H1 (cell line): ENCODE results near the gene KCNMA1. TPM values are rescaled to one million over a fixed set of nuclear protein-coding genes. Genes with fewer than 3 reads are reported as not detected.

ENCODE experiments used
- BACH1 ChIP-seq: IDR thresholded peaks from 2 replicates; pipeline ENCODE4 v1.6.1; 2012; ENCODE audit warnings: low read length, improper control_type of control experiment
- BRCA1 ChIP-seq: IDR thresholded peaks from 2 replicates; pipeline ENCODE4 v1.6.1; 2012; ENCODE audit warnings: low read depth, low read length, improper control_type of control experiment
- EP300 ChIP-seq, 2 experiments: IDR thresholded peaks; 1 replicate in 1 of 2; 2 replicates in 1 of 2; pipeline ENCODE4 v1.6.1; 2011 to 2012; ENCODE audit warnings: low read depth in 2 of 2, low read length in 2 of 2, mild to moderate bottlenecking in 2 of 2, borderline replicate concordance in 1 of 2, inconsistent platforms in 1 of 2, moderate library complexity in 1 of 2
- EZH2 ChIP-seq: fragments of 200-600 bp; sonication (generic); IDR thresholded peaks from 2 replicates; pipeline ENCODE4 v1.7.1; 2012; ENCODE audit warnings: low read depth, mild to moderate bottlenecking, moderate library complexity, low read length, inconsistent platforms; ENCODE audit not compliant: severe bottlenecking
- POLR2A ChIP-seq, 2 experiments: IDR thresholded peaks; 1 replicate in 1 of 2; 2 replicates in 1 of 2; pipeline ENCODE4 v1.6.1; 2011; ENCODE audit warnings: low read depth in 2 of 2, low read length in 2 of 2, mild to moderate bottlenecking in 2 of 2; ENCODE audit errors: control extremely low read depth in 1 of 2
- RNF2 ChIP-seq: fragments of 200-900, 300-1000 bp; sonication (generic); IDR thresholded peaks from 2 replicates; pipeline ENCODE4 v1.7.1; 2016; ENCODE audit warnings: borderline replicate concordance, low read depth, mild to moderate bottlenecking, antibody characterized with exemption, low read length; ENCODE audit not compliant: poor library complexity, severe bottlenecking; ENCODE audit errors: missing control alignments
- TEAD4 ChIP-seq: IDR thresholded peaks from 2 replicates; pipeline ENCODE4 v1.6.1; 2012; ENCODE audit warnings: low read depth, low read length, inconsistent platforms, mixed read lengths
- polyA plus RNA-seq, 7 experiments: library from polyadenylated mRNA; depleted of rRNA in 3 of 7; stranded (reverse) in 5 of 7; unstranded in 2 of 7; fragments of >200 nt in 5 of 7; fragments of 200-250 nt in 2 of 7; gene quantifications; 1 replicate in 5 of 7; 2 replicates in 1 of 7; 4 replicates in 1 of 7; pipeline versions ENCODE4 v1.2.1 to v1.2.3, GENCODE V29; 2011 to 2013; ENCODE audit warnings: missing spikeins in 2 of 7, mixed read lengths in 2 of 7
- total RNA-seq: library from RNA; stranded (reverse); fragmentation: NEBNext Ultra II Directional; extraction: Animal tissue kit (Norgen Biotek cat#: 25700); gene quantifications from 2 replicates; pipeline ENCODE4 v1.2.1, GENCODE V29; 2021

KCNMA1 gene
- total and polyA plus RNA-seq, 2 of the 8 experiments (the other 6 are each of a cell fraction or from before 2014, with no cell fraction given), result 10.2 to 11.1 TPM

- TF ChIP-seq TEAD4 (no peak), BACH1 (no peak), EP300 (IDR thresholded peaks at IDR 0.05; ENCODE audit: borderline replicate concordance in 1 of 2, low read depth in 2 of 2, low read length in 2 of 2) (no peak), BRCA1 (no peak), EZH2 (no peak), RNF2 (no peak), POLR2A (IDR thresholded peaks at IDR 0.05; ENCODE audit: control extremely low read depth in 1 of 2, low read depth in 2 of 2, low read length in 2 of 2) (no peak)
These were observed 347.0 kb downstream of the KCNMA1 start (continued) for GRCh38 chr10:77290528-77291155.
